DOHH2 (cell line): Measurements from ENCODE around the gene TDRD12.

Experiments used
- H3F3A ChIP-seq: fragments of 200-600 bp; sonication (generic), shearing (Covaris generic); 2 replicates; pipeline ENCODE4 v1.6.0; 2016; ENCODE audit warnings: antibody characterized with exemption, mild to moderate bottlenecking; ENCODE audit not compliant: control insufficient read depth, insufficient read depth
- H3K27ac ChIP-seq: fragments of 200-600 bp; sonication (generic); 2 replicates; pipeline ENCODE4 v1.5.1; 2014; ENCODE audit warnings: low read depth, mild to moderate bottlenecking, low read length, moderate library complexity
- H3K27me3 ChIP-seq: fragments of 200-600 bp; sonication (generic); 2 replicates; pipeline ENCODE4 v1.6.1; 2014; ENCODE audit warnings: mild to moderate bottlenecking, low read length, mixed read lengths; ENCODE audit not compliant: control insufficient read depth
- H3K36me3 ChIP-seq: fragments of 200-600 bp; sonication (generic); 2 replicates; pipeline ENCODE4 v1.6.1; 2014; ENCODE audit warnings: mild to moderate bottlenecking, low read length, moderate library complexity, mixed read lengths; ENCODE audit not compliant: control insufficient read depth
- H3K4me1 ChIP-seq: fragments of 200-600 bp; sonication (generic); 2 replicates; pipeline ENCODE4 v1.6.1; 2014; ENCODE audit warnings: mild to moderate bottlenecking, low read length, mixed read lengths; ENCODE audit not compliant: control insufficient read depth
- H3K4me2 ChIP-seq: fragments of 200-600 bp; sonication (generic); 2 replicates; pipeline ENCODE4 v1.6.0; 2014; ENCODE audit warnings: mild to moderate bottlenecking, low read length, moderate library complexity
- H3K4me3 ChIP-seq: fragments of 200-600 bp; sonication (generic); 2 replicates; pipeline ENCODE4 v1.5.1; 2014; ENCODE audit warnings: mild to moderate bottlenecking, low read length, mixed read lengths
- H3K79me2 ChIP-seq: fragments of 200-600 bp; sonication (generic); 2 replicates; pipeline ENCODE4 v1.6.1; 2014; ENCODE audit warnings: mild to moderate bottlenecking, low read length, mixed read lengths; ENCODE audit not compliant: control insufficient read depth
- H3K9me2 ChIP-seq: fragments of 200-600 bp; sonication (generic); replicated peaks from 2 replicates; pipeline ENCODE4 v1.6.1; 2014; ENCODE audit warnings: mild to moderate bottlenecking, low read length, mixed read lengths; ENCODE audit not compliant: control insufficient read depth
- H3K9me3 ChIP-seq: fragments of 200-600 bp; sonication (generic); 2 replicates; pipeline ENCODE4 v1.6.1; 2014; ENCODE audit warnings: antibody characterized with exemption, low read length, mixed read lengths; ENCODE audit not compliant: control insufficient read depth, insufficient read depth
- H4K20me1 ChIP-seq: fragments of 200-600 bp; sonication (generic); 2 replicates; pipeline ENCODE4 v1.6.0; 2014; ENCODE audit warnings: low read depth, mild to moderate bottlenecking, antibody characterized with exemption, low read length, moderate library complexity; ENCODE audit not compliant: control insufficient read depth, insufficient read depth
- EZH2phosphoT487 ChIP-seq: fragments of 200-600 bp; sonication (generic); IDR thresholded peaks from 2 replicates; pipeline ENCODE4 v1.6.1; 2017; ENCODE audit warnings: borderline replicate concordance, mild to moderate bottlenecking, antibody characterized with exemption, low read length, moderate library complexity, mixed read lengths
- TF ChIP-seq, protein P1 (sequence below): fragments of 200-600 bp; sonication (generic); IDR thresholded peaks from one replicate; pipeline ENCODE4 v1.5.1; 2014; ENCODE audit warnings: antibody characterized with exemption, mild to moderate bottlenecking, low read depth, low read length; ENCODE audit not compliant: poor library complexity, severe bottlenecking

Gene TDRD12

DNA sequence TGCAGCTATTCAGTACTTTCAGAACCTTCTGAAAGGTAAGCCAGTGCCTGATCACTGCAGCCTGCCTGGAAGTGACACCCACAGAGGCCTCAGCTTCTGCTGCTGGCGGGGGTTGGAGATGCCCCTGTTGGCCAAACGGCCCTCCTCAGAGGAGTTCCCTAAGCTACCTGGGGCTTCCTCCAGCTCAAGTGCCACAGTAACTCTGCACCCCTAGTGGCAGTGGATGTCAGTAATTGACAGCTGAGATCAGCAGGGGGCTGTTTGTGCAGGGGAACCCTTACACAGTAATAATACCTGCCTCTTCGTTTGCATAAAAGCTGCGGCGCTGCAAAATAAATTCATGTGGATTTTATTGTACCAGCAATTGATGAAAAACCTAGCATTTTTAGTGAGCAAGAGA lies 28.9 kb downstream of the TDRD12 start:
- TF ChIP-seq, protein P1, sequence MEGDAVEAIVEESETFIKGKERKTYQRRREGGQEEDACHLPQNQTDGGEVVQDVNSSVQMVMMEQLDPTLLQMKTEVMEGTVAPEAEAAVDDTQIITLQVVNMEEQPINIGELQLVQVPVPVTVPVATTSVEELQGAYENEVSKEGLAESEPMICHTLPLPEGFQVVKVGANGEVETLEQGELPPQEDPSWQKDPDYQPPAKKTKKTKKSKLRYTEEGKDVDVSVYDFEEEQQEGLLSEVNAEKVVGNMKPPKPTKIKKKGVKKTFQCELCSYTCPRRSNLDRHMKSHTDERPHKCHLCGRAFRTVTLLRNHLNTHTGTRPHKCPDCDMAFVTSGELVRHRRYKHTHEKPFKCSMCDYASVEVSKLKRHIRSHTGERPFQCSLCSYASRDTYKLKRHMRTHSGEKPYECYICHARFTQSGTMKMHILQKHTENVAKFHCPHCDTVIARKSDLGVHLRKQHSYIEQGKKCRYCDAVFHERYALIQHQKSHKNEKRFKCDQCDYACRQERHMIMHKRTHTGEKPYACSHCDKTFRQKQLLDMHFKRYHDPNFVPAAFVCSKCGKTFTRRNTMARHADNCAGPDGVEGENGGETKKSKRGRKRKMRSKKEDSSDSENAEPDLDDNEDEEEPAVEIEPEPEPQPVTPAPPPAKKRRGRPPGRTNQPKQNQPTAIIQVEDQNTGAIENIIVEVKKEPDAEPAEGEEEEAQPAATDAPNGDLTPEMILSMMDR, result peak; percentile 49
- TF ChIP-seq EZH2phosphoT487, result no peak
- H3K9me3 ChIP-seq, result no peaks in the 10 kb centered on the region

DNA sequence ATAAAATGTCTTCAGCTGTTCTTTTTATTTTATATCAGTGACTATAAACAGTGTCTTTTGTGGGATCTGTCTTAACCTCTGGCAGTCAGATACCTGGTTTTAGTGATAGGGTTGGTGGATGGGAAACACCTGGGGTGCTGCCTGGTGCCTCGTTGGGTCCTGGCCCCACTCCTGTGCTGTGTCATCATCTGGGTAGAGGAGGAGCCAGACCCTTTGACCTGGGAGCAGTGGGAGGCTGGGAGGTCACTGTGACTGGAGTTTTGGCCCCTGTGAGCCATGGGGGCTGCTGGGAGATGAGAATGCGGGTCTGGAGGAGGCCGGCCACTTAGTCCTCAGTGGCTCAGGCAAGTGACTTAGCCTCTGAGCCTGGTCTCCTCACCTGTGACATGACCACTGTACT lies 29.4 kb downstream of the TDRD12 start:
- no peaks in the 10 kb centered on the region for H3K9me2 ChIP-seq
- no peaks in the 10 kb centered on the region for H3K79me2 ChIP-seq
- H4K20me1 ChIP-seq, result no peaks in the 10 kb centered on the region
- H3K4me3 ChIP-seq, result no peak overlapping the region
- no peak for TF ChIP-seq EZH2phosphoT487
- TF ChIP-seq, protein P1, result no peak
- H3K27me3 ChIP-seq, result peaks cover 13% of the 10 kb centered on the region
- H3K9me3 ChIP-seq, result no peaks in the 10 kb centered on the region
- H3F3A ChIP-seq, result no peaks in the 10 kb centered on the region
- H3K4me2 ChIP-seq, result no peak overlapping the region
- H3K27ac ChIP-seq, result no peak overlapping the region
- H3K4me1 ChIP-seq, result no peaks in the 10 kb centered on the region
- no peaks in the 10 kb centered on the region for H3K36me3 ChIP-seq

More for the DNA sequence above, 28.9 kb downstream of the TDRD12 start:
- no peaks in the 10 kb centered on the region for H3K9me2 ChIP-seq
- H3F3A ChIP-seq, result no peaks in the 10 kb centered on the region
- no peak overlapping the region for H3K4me2 ChIP-seq
- no peaks in the 10 kb centered on the region for H3K4me1 ChIP-seq
- no peaks in the 10 kb centered on the region for H3K36me3 ChIP-seq
- H3K27me3 ChIP-seq, result peaks cover 13% of the 10 kb centered on the region
- no peak overlapping the region for H3K4me3 ChIP-seq
- no peak overlapping the region for H3K27ac ChIP-seq
- no peaks in the 10 kb centered on the region for H4K20me1 ChIP-seq
- H3K79me2 ChIP-seq, result no peaks in the 10 kb centered on the region

DNA sequence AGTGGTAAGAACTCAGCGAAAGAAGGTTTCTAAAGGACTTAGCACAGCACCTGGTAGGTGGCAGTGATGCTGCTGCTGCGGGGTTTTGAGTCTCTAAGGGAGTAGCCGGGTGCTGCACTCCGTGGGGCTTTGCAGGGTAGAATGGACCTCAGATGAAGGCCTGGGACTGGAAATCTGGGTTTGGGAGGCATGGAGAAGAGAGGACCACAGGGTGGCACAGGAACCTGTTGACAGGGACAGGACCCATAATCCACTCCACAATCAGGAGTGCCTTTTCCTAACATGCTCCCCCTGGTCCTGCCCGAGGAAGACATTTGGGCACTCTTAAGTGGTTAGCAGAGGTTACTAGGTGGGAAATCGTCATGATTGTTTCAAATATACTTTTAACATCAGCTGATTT lies 29.8 kb downstream of the TDRD12 start:
- Histone ChIP-seq H3K4me1 (no peaks in the 10 kb centered on the region), H3K36me3 (no peaks in the 10 kb centered on the region), H4K20me1 (no peaks in the 10 kb centered on the region), H3K4me2 (no peak overlapping the region), H3F3A (no peaks in the 10 kb centered on the region), H3K9me3 (no peaks in the 10 kb centered on the region), H3K9me2 (no peaks in the 10 kb centered on the region), H3K79me2 (no peaks in the 10 kb centered on the region), H3K4me3 (no peak overlapping the region), H3K27ac (no peak overlapping the region), H3K27me3 (peaks cover 13% of the 10 kb centered on the region)
- no peak for TF ChIP-seq EZH2phosphoT487
- TF ChIP-seq, protein P1, result no peak
